AG04450 (cell line): ENCODE measurements around the gene XPC. TPM values are rescaled to one million over a fixed set of nuclear protein-coding genes. Genes with fewer than 3 reads are reported as not detected.
"Not testable (repeated sequence)": the region's sequence is repeated elsewhere in the genome, so short reads cannot be mapped to it uniquely, and the experiment has no call there.

Source experiments
- CTCF ChIA-PET: fragments of 300-600, 350-600 bp; formaldehyde crosslinking; extraction: SDS; loops from one replicate; lab custom pipeline; 2022; ENCODE audit warnings: antibody characterized with exemption, inconsistent platforms; lab: Charles Lee
- POLR2A ChIA-PET: fragments of 350-600 bp; formaldehyde crosslinking; extraction: SDS; loops from one replicate; lab custom pipeline; 2021; ENCODE audit warnings: antibody characterized with exemption, inconsistent platforms; lab: Yijun Ruan, JAX
- DNase-seq: peaks from one replicate; pipeline ENCODE4 v3.0.0-alpha.2; 2011; ENCODE audit warnings: low read depth, low spot score
- H3K27ac ChIP-seq: one replicate; pipeline ENCODE4 v1.5.1; 2012; ENCODE audit warnings: low read depth, low read length, control low read depth
- H3K27me3 ChIP-seq: one replicate; pipeline ENCODE4 v1.6.0; 2012; ENCODE audit warnings: low read length; ENCODE audit not compliant: control insufficient read depth, insufficient read depth
- H3K4me3 ChIP-seq: 2 replicates; pipeline ENCODE4 v1.5.1; 2011; ENCODE audit warnings: mild to moderate bottlenecking, low read depth, low read length, control low read depth
- H3K9me3 ChIP-seq: 2 replicates; pipeline ENCODE4 v1.5.1; 2012; ENCODE audit warnings: low read length; ENCODE audit not compliant: control insufficient read depth, insufficient read depth
- CTCF ChIP-seq: IDR thresholded peaks from 2 replicates; pipeline ENCODE4 v1.5.1; 2011; ENCODE audit warnings: low read depth, low read length, control low read depth, inconsistent platforms
- polyA plus RNA-seq: library from polyadenylated mRNA; depleted of rRNA; stranded (reverse); fragments of >200 nt; gene quantifications from 2 replicates; pipeline ENCODE4 v1.2.3, GENCODE V29; 2011

Gene XPC
- polyA plus RNA-seq, 1 experiment, result 39.0 TPM

GRCh38 chr3:14123308-14124222 lies 54.8 kb downstream of the XPC start:
- Histone ChIP-seq H3K9me3 (peaks cover 6% of the 10 kb centered on the region; the same call in 1 of the 2 replicates), H3K4me3 (peak overlapping the region; percentile 90), H3K27me3 (no peaks in the 10 kb centered on the region), H3K27ac (peak overlapping the region; percentile 21)
- POLR2A ChIA-PET, result interaction anchor here (1.3 to 3.2 kb wide), 3 partner anchors 9 to 55 kb away, joined by 3 to 45 read pairs (median 4); partner anchors contain the start of genes LSM3 and XPC
- CTCF ChIA-PET, result interaction anchor here (0.7 to 4.1 kb wide), 4 partner anchors 80 to 466 kb away, joined by 3 to 23 read pairs (median 6); no protein-coding TSS in a partner anchor
- no peak for TF ChIP-seq CTCF
- no peak for DNase-seq

- no peak for DNase-seq
- Histone ChIP-seq H3K27ac (no peak overlapping the region), H3K4me3 (no peak overlapping the region), H3K27me3 (no peaks in the 10 kb centered on the region), H3K9me3 (peaks cover 6% of the 10 kb centered on the region; the same call in 1 of the 2 replicates)
- POLR2A ChIA-PET, result no interaction called here
- CTCF ChIA-PET, result no interaction called here
- no peak for TF ChIP-seq CTCF
These were observed 56.1 kb downstream of the XPC start for GRCh38 chr3:14122301-14122700.

GRCh38 chr3:14121859-14122258 lies 56.5 kb downstream of the XPC start:
- Histone ChIP-seq H3K9me3 (peaks cover 6% of the 10 kb centered on the region; the same call in 1 of the 2 replicates), H3K4me3 (no peak overlapping the region), H3K27me3 (no peaks in the 10 kb centered on the region), H3K27ac (no peak overlapping the region)
- TF ChIP-seq CTCF, result no peak
- POLR2A ChIA-PET, result no interaction called here
- CTCF ChIA-PET, result no interaction called here
- DNase-seq, result no peak

GRCh38 chr3:14120921-14121448 lies 57.4 kb downstream of the XPC start:
- H3K27ac ChIP-seq, H3K4me3 ChIP-seq, H3K27me3 ChIP-seq, DNase-seq, CTCF ChIA-PET, POLR2A ChIA-PET, H3K9me3 ChIP-seq: not testable (repeated sequence)

- H3K27ac ChIP-seq, result no peak overlapping the region
- TF ChIP-seq CTCF, result no peak
- ChIA-PET POLR2A (no interaction called here), CTCF (interaction anchor here (1.9 kb wide), 1 partner anchor 224 kb away, joined by 11 read pairs; no protein-coding TSS in a partner anchor)
- no peak for DNase-seq
- no peaks in the 10 kb centered on the region for H3K27me3 ChIP-seq
- H3K9me3 ChIP-seq, result peaks cover 4% of the 10 kb centered on the region; the same call in 1 of the 2 replicates
- H3K4me3 ChIP-seq, result no peak overlapping the region
These were observed 58.1 kb downstream of the XPC start for GRCh38 chr3:14120111-14120920.
